ENCODE measurements around the gene YY2.
"Not testable (repeated sequence)": the region's sequence is repeated elsewhere in the genome, so short reads cannot be mapped to it uniquely, and the experiment has no call there.

Gene YY2

GRCh38 chrX:21855937-21856415 is at the start of gene YY2:
Gene YY2, plus strand, starts transcription at chrX:21855987. Its CDS starts 498 bp downstream, at chrX:21856485.
- DNase-seq (ENCODE audit: low spot score) = no peak

- no peak for DNase-seq (ENCODE audit: low spot score)
Observed at GRCh38 chrX:21806691-21807090, 49.1 kb upstream of the YY2 start.

GRCh38 chrX:21811832-21812231 is 44.0 kb upstream of the YY2 start:
- no peak for DNase-seq (ENCODE audit: low spot score)

DNA sequence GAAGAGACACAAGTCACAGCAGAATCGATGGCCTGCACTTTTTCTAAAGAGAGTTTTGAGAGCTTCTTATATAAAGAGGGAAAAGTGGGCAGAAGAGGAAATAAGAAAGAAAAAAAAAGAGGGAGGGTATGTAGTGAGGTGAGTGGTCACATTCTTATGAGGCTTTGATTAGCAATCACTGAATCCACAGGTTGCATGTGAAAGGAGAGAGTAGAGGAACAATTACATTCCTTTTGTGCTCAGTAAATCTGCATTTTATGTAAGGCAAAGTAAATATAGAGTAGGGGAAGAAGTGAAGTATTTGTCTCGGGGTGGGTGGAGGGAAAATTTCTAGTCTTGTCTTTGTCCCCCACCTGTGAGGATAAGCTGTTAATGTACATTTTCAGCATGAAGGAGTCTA is 43.2 kb upstream of the YY2 start:
- no peak for DNase-seq (ENCODE audit: low spot score)

- no peak for DNase-seq (ENCODE audit: low spot score)
Observed at GRCh38 chrX:21813612-21814368, 42.0 kb upstream of the YY2 start.

DNA sequence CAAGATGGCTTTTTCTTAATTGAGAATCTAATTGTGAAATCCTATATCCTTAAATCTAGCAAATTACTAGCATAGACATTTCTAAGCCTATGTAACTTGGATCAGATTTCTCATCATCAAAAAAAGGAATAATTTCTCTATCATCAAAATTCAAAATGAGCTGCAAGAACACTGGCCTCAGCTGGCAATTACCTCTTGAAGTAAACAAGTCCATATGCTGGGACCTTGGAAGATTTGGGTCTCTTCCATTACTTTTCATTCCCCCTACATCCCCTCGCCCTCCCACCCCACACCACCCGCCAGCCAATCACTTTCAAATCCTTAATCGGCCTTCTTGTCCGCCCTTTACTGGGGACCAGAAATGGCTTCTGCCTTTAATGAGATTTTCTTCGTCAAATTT is 39.7 kb upstream of the YY2 start:
- no peak for DNase-seq (ENCODE audit: low spot score)

GRCh38 chrX:21820170-21820569 is 35.6 kb upstream of the YY2 start:
- DNase-seq (ENCODE audit: low spot score) = not testable (repeated sequence)

- DNase-seq (ENCODE audit: low spot score) = no peak
Observed at GRCh38 chrX:21821875-21822274, 33.9 kb upstream of the YY2 start.

DNA sequence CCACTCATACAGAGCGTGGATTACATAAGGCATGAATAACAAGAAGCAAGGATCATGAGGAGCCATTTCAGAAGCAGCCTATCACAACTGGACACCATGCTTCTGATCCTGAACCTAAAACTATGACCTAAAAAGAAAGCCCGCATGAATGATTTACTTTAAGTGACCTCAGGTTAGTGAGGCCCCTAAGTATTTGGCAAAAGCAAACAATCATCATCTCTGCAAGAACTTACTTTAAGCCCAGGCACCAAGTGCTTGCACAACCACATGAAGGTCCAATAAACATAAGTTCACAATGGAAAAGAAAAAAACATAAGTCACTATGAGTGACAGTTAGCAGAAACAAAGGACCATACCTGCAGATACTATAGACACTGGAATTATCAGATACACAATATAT is 24.3 kb upstream of the YY2 start:
- no peak for DNase-seq (ENCODE audit: low spot score)

GRCh38 chrX:21837056-21837455 is 18.7 kb upstream of the YY2 start:
- no peak for DNase-seq (ENCODE audit: low spot score)

- peak; percentile 34 for DNase-seq (ENCODE audit: low spot score)
Observed at GRCh38 chrX:21838937-21839333, 16.9 kb upstream of the YY2 start.

DNA sequence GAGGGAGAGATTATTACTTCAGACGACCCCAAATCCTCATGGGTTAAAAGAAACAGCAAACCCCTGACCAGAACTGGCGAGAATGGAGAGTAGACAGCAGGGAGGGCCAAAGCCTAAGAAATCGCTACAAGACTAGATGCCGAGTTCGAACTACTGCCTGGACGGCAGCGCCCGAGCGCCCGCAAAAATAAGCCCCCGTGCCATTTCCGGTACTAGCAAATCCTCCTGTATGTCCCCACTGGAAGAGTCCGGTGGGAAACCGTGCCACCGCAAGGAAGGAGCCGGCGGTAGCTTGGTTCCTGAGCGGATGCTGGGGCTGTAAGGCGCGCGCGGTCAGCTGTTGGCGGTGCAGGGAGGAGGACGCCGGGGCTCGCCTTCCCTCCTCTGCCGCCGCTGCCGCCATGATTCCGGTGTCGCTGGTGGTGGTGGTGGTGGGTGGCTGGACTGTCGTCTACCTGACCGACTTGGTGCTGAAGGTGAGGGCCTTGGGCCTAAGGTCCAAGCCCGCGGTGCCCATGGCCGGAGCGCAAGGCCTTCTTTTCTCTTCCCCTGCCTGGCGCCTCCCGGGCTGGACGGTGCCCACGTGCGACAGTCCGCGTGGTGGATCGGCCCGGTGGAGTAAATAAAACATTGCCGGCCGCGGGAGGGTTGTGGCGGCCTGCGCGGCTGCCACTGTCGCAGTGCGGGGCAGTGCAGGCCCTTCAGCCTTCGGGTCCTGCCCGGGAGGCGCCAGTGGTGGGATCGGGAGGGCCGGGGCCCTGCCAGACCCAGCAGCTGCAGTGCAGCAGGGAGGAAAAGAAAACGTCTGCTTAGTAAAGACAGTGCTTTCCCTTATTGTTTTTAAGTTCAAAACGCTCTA is 16.2 kb upstream of the YY2 start, which contains the start of gene MBTPS2:
Gene MBTPS2, plus strand, starts transcription at position 284 of the 859 bp plus-strand sequence. Its CDS starts 118 bp downstream, at position 402.
- DNase-seq (ENCODE audit: low spot score) = peak; percentile 84

DNA sequence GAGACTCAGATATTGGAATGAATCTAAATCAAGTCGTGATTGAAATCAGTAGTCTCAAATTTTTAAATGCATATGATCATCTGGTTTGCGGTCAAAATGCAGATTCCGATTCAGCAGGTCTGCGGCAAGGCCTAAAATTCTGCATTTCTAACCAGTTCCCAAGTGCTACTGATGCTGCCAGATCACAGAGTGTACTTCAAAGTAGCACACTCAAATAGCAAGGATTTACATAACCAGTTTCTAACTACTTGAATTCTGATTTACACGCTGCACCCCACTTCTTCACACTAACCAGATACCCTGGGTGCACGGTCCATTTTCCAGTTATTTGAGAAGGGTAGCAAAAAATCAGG is 15.6 kb upstream of the YY2 start:
- DNase-seq (ENCODE audit: low spot score) = peak; percentile 28

GRCh38 chrX:21843179-21843578 is 12.6 kb upstream of the YY2 start:
- DNase-seq (ENCODE audit: low spot score) = no peak

GRCh38 chrX:21845096-21845495 is 10.7 kb upstream of the YY2 start:
- no peak for DNase-seq (ENCODE audit: low spot score)

DNA sequence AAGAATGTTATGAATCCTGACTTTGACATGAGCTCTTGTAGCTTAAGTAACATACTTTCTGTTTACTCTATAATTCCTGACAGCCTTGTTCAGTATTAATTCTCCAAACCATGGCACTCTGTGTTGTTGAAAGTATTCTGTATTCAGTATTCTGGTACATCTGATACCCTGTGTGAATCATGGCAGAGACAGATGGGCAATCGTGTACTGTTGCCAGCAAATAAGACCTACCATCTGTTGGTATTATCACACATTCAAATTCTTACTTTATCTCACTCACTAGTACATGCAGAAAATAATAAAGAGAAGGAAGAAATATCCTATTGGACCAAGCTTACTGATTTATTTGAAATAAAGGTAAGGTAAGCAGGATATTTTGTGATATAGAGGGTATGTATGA is 8.4 kb upstream of the YY2 start:
- no peak for DNase-seq (ENCODE audit: low spot score)

DNA sequence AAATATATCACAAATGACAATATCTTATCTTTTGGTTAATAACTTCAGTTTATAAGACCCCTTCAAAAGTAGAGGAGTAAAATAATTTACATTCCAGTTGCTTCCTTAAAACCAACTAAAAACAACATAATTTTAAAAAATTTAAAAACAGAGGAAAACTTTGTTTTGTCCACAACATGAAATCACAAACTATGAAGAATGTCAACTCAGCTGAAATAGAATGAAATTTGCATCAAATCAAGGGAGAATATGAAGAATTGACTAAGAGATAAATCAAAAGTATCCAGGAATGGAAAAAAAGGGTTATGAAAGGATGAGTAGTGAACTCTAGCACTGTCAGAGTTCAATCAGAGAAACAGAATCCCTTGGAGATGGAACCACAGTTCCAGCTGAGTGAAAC is 2.2 kb upstream of the YY2 start:
- no peak for DNase-seq (ENCODE audit: low spot score)

DNA sequence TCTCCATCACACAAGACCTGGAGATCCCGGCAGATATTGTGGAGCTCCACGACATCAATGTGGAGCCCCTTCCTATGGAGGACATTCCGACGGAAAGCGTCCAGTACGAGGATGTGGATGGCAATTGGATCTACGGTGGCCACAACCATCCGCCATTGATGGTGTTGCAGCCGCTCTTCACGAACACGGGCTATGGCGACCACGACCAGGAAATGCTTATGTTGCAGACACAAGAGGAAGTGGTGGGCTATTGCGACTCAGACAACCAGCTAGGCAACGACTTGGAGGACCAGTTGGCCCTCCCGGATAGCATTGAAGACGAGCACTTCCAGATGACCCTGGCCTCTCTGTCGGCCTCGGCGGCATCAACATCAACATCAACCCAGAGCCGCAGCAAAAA is 717 bp downstream of the YY2 start:
- DNase-seq (ENCODE audit: low spot score) = no peak

DNA sequence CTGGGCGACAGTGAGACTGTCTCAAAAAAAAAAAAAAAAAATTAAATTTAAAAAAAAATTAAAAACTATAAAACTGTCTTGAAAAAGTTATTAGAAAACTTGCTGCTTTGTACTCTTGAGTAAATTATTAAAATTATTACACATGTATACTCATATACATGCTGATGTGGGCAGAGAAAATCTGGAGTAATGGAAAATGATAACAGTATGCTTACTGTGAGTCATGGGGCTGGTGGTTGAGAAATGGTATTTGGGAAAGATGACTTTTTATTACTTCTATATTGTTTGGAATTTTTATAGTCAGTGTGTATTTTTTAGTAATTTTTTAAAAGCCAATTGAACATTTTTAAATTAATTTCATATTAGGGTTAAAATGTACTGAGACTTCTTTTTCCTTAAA is 7.5 kb downstream of the YY2 start:
- no peak for DNase-seq (ENCODE audit: low spot score)

- no peak for DNase-seq (ENCODE audit: low spot score)
Observed at GRCh38 chrX:21865436-21865835, 9.6 kb downstream of the YY2 start.

DNA sequence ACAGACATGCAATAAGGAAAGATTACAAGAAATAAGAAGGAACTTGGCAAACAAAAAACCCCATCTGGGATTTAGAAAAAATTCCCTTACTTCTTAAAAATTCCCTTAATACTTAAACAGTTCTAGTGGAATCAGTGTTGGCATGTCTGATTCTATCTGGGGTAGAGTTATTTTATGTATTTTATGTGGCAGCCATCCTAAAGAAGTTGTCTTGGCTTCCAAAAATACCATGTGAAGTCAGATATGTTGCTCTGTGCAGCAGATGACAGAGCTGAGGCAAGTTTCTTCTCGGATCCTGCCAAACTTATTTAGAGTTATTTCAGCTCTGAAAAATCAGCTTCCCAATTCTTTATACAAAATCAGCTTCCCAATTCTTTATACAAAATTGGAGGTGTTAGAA is 14.7 kb downstream of the YY2 start:
- no peak for DNase-seq (ENCODE audit: low spot score)

DNA sequence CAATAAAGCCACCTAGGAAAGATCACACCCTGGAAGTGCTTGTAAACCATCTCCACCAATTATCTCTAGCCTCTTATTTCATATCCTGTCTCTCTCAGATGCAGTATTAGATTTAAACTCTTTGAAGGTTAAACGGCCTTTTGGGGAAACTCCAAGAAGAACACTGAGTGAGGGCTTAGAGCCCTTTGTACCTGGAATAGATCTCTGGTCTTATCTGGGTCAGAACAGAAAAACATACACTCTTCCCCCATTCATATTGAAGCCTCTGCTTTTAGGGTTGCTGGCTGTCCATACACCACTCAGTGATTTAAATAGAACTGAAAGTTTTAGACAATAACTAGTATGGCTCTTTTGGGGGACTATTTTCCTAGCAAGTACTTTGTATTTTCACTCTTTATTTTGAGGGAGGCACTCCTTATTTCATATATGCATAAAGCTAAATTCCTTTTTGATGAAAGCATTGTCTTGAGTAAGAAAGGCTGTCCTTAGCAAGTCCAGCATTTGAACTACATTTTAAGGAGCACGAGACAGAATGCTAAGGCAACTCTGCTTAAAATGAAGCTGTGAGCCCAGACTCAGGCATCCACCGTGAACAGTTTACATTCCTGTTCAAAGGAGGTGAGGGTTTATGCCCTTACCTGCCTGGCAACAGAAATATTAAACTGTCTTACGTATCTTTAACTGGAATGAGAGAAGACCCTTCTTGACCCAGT is 17.4 kb downstream of the YY2 start:
- DNase-seq (ENCODE audit: low spot score) = no peak

GRCh38 chrX:21874182-21874581 is 18.4 kb downstream of the YY2 start:
- not testable (repeated sequence) for DNase-seq (ENCODE audit: low spot score)
